ENCODE data around the gene ABHD17C.
"Not testable (repeated sequence)": the region's sequence is repeated elsewhere in the genome, so short reads cannot be mapped to it uniquely, and the experiment has no call there.

ABHD17C gene

GRCh38 chr15:80732818-80733217 lies 37.7 kb downstream of the ABHD17C start:
- DNase-seq: no peak

- DNase-seq: no peak
Measured at GRCh38 chr15:80733460-80733859, 38.4 kb downstream of the ABHD17C start.

- no peak for DNase-seq
Measured at GRCh38 chr15:80735344-80735743, 40.2 kb downstream of the ABHD17C start.

- DNase-seq: no peak
Measured at GRCh38 chr15:80736560-80736959, 41.5 kb downstream of the ABHD17C start.

GRCh38 chr15:80739919-80740318 lies 44.8 kb downstream of the ABHD17C start:
- DNase-seq: no peak

GRCh38 chr15:80742081-80742480 lies 47.0 kb downstream of the ABHD17C start:
- no peak for DNase-seq

- DNase-seq: no peak
Measured at GRCh38 chr15:80743189-80743833, 48.2 kb downstream of the ABHD17C start.

GRCh38 chr15:80744415-80744814 lies 49.3 kb downstream of the ABHD17C start:
- no peak for DNase-seq

GRCh38 chr15:80744826-80745225 lies 49.7 kb downstream of the ABHD17C start:
- no peak for DNase-seq

- DNase-seq: no peak
Measured at GRCh38 chr15:80745888-80746287, 50.8 kb downstream of the ABHD17C start.

GRCh38 chr15:80747317-80748053 lies 52.4 kb downstream of the ABHD17C start:
- no peak for DNase-seq

- DNase-seq: no peak
Measured at GRCh38 chr15:80749589-80749988, 54.5 kb downstream of the ABHD17C start.

- DNase-seq: no peak
Measured at GRCh38 chr15:80750575-80750974, 55.5 kb downstream of the ABHD17C start.

GRCh38 chr15:80752204-80752603 lies 57.1 kb downstream of the ABHD17C start:
- DNase-seq: no peak

- no peak for DNase-seq
Measured at GRCh38 chr15:80753161-80753560, 58.1 kb downstream of the ABHD17C start.

GRCh38 chr15:80754014-80754413 lies 58.9 kb downstream of the ABHD17C start:
- DNase-seq: no peak

- no peak for DNase-seq
Measured at GRCh38 chr15:80755885-80756284, 60.8 kb downstream of the ABHD17C start.

GRCh38 chr15:80758130-80758745 lies 63.1 kb downstream of the ABHD17C start:
- DNase-seq: no peak

GRCh38 chr15:80760960-80761359 lies 65.8 kb downstream of the ABHD17C start:
- DNase-seq: no peak

GRCh38 chr15:80761754-80762153 lies 66.6 kb downstream of the ABHD17C start:
- DNase-seq: no peak

- DNase-seq: not testable (repeated sequence)
Measured at GRCh38 chr15:80763235-80763634, 68.1 kb downstream of the ABHD17C start.

GRCh38 chr15:80764535-80764934 lies 69.4 kb downstream of the ABHD17C start:
- no peak for DNase-seq

GRCh38 chr15:80766275-80766674 lies 71.2 kb downstream of the ABHD17C start:
- no peak for DNase-seq

- no peak for DNase-seq
Measured at GRCh38 chr15:80768158-80768557, 73.0 kb downstream of the ABHD17C start.

All from stimulated activated CD8-positive, alpha-beta memory T cell treated with anti-CD3 and anti-CD28 coated beads, Interleukin-4, amount 100 ng/mL, for 48 hours (primary cell).